HG02678 (cell line): ENCODE measurements around the gene CHAF1B.

ENCODE experiments used
- ATAC-seq: cut with Tn5 transposase; IDR thresholded peaks from one replicate; pipeline ENCODE4 v1.9.1; 2021; ENCODE audit warnings: mild to moderate bottlenecking, moderate library complexity; ENCODE audit not compliant: unreplicated experiment

The CHAF1B gene

DNA sequence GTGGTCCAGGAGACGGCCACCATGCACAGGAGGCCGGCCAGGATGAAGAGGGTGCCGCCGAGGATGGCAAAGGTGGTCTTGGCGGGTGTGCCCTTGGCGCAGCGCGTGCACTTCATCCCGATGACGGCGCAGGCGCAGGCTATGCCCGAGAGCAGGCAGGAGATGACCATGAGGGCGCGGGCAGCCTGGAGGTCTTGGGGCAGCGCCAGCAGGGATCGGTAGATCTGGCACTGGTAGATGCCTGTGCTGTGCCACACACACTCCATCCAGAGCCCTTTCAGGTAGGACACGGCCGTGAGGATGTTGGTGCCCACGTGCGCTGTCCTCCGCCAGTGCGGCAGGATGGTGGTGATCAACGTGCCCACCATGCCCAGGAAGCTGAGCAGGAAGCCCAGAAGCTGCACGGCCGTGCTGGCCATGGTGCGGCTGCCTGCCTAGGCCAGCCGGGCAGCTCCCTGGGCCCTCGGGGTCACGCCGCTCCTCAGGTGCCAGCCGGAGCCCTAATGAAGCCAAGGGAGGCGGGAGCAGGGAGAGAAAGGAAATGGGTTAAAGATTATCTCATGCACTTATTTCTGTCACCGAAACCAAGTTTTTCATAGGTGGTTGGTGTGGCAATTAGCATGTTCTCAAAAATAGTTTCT lies 76.2 kb downstream of the CHAF1B start:
- no peak for ATAC-seq

DNA sequence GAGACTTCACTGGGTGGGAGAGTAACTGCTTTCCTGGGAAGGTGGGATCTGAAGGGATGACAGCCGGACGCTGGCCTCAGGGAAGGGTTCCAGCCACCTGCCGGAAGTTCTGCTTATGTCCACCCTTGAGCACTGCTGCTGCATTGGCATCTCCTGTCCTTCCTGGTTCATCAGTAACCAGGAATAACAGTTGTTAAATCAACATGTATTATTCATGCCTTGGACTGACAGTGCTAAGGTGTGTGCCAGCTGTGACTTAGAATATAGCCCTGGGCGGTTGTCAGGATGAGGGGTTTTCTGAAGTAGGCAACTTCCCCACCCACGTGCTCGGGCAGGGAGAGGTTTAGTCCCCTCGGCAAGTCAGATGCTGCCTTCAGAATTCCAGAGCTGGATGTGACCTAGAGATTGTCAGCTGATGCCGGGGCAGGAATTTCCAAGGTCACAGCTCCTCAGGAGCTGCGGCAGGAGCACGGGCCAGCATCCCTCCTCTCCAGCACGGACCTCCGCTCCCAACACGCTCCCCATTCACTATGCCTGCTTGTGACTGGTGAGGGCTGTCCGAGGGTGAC lies 76.8 kb downstream of the CHAF1B start:
- no peak for ATAC-seq

GRCh38 chr21:36463204-36463603 lies 78.0 kb downstream of the CHAF1B start:
- no peak for ATAC-seq

GRCh38 chr21:36463991-36464390 lies 78.8 kb downstream of the CHAF1B start:
- no peak for ATAC-seq

- ATAC-seq = no peak
These were observed 79.4 kb downstream of the CHAF1B start for GRCh38 chr21:36464590-36464989.

- ATAC-seq = no peak
These were observed 80.3 kb downstream of the CHAF1B start for GRCh38 chr21:36465478-36465877.

DNA sequence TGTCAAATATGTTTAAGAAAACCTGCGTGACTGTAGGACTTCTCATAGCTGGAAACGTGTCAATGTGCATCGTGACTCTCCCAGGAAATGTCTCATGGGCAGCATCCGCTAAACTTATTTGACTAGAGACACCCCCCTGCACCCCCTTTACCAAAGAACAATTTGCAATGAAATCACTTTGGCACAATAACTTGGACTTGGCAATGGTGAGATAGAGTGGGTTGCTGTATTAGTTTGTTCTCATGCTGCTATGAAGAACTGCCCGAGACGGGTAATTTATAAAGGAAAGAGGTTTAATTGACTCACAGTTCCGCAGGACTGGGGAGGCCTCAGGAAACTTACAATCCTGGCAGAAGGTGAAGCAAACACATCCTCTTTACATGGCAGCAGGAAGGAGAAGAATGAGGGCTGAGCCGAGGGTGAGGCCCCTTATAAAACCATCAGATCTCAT lies 80.9 kb downstream of the CHAF1B start:
- no peak for ATAC-seq
